ENCODE results near the gene ERBB4.

Gene ERBB4

GRCh38 chr2:212073360-212073759 is 465.2 kb downstream of the ERBB4 start:
- Histone ChIP-seq H3K4me2 (ENCODE audit: low read length) (no peak overlapping the region), H3K4me3 (ENCODE audit: low read depth, low read length) (no peak overlapping the region), H2AFZ (no peak overlapping the region), H3K36me3 (ENCODE audit: control insufficient read depth, insufficient read depth, low read length) (no peaks in the 10 kb centered on the region), H3K79me2 (no peaks in the 10 kb centered on the region), H3K9ac (no peak overlapping the region), H3K4me1 (no peaks in the 10 kb centered on the region), H3K27ac (no peak overlapping the region), H3K27me3 (ENCODE audit: control insufficient read depth, insufficient read depth, low read length) (no peaks in the 10 kb centered on the region), H3K9me3 (ENCODE audit: control insufficient read depth, low read length) (no peaks in the 10 kb centered on the region)
- TF ChIP-seq CTCF (IDR thresholded peaks at IDR 0.05), result no peak

- TF ChIP-seq CTCF (IDR thresholded peaks at IDR 0.05), result no peak
- no peak overlapping the region for H3K4me3 ChIP-seq (ENCODE audit: low read depth, low read length)
- H3K36me3 ChIP-seq (ENCODE audit: control insufficient read depth, insufficient read depth, low read length), result no peaks in the 10 kb centered on the region
- H3K79me2 ChIP-seq, result no peaks in the 10 kb centered on the region
- H3K4me2 ChIP-seq (ENCODE audit: low read length), result no peak overlapping the region
- H3K4me1 ChIP-seq, result no peaks in the 10 kb centered on the region
- no peak overlapping the region for H2AFZ ChIP-seq
- no peak overlapping the region for H3K27ac ChIP-seq
- no peak overlapping the region for H3K9ac ChIP-seq
- no peaks in the 10 kb centered on the region for H3K9me3 ChIP-seq (ENCODE audit: control insufficient read depth, low read length)
- no peaks in the 10 kb centered on the region for H3K27me3 ChIP-seq (ENCODE audit: control insufficient read depth, insufficient read depth, low read length)
These were observed 472.1 kb downstream of the ERBB4 start for GRCh38 chr2:212066546-212066945.

- Histone ChIP-seq H3K27me3 (ENCODE audit: control insufficient read depth, insufficient read depth, low read length) (no peaks in the 10 kb centered on the region), H3K36me3 (ENCODE audit: control insufficient read depth, insufficient read depth, low read length) (no peaks in the 10 kb centered on the region), H3K4me2 (ENCODE audit: low read length) (no peak overlapping the region), H3K27ac (no peak overlapping the region), H2AFZ (no peak overlapping the region), H3K9me3 (ENCODE audit: control insufficient read depth, low read length) (no peaks in the 10 kb centered on the region), H3K79me2 (no peaks in the 10 kb centered on the region), H3K9ac (no peak overlapping the region), H3K4me3 (ENCODE audit: low read depth, low read length) (no peak overlapping the region), H3K4me1 (no peaks in the 10 kb centered on the region)
- TF ChIP-seq CTCF (IDR thresholded peaks at IDR 0.05), result no peak
These were observed 474.3 kb downstream of the ERBB4 start for GRCh38 chr2:212064318-212064717.

- H2AFZ ChIP-seq, result no peak overlapping the region
- H3K36me3 ChIP-seq (ENCODE audit: control insufficient read depth, insufficient read depth, low read length), result no peaks in the 10 kb centered on the region
- no peak overlapping the region for H3K4me2 ChIP-seq (ENCODE audit: low read length)
- H3K4me3 ChIP-seq (ENCODE audit: low read depth, low read length), result no peak overlapping the region
- TF ChIP-seq CTCF (IDR thresholded peaks at IDR 0.05), result no peak
- no peak overlapping the region for H3K27ac ChIP-seq
- no peaks in the 10 kb centered on the region for H3K27me3 ChIP-seq (ENCODE audit: control insufficient read depth, insufficient read depth, low read length)
- H3K9ac ChIP-seq, result no peak overlapping the region
- H3K9me3 ChIP-seq (ENCODE audit: control insufficient read depth, low read length), result peaks cover 4% of the 10 kb centered on the region
- no peaks in the 10 kb centered on the region for H3K4me1 ChIP-seq
- no peaks in the 10 kb centered on the region for H3K79me2 ChIP-seq
These were observed 486.0 kb downstream of the ERBB4 start for GRCh38 chr2:212052412-212053159.

- H3K9me3 ChIP-seq (ENCODE audit: control insufficient read depth, low read length), result peaks cover 4% of the 10 kb centered on the region
- TF ChIP-seq CTCF (IDR thresholded peaks at IDR 0.05), result no peak
- no peaks in the 10 kb centered on the region for H3K36me3 ChIP-seq (ENCODE audit: control insufficient read depth, insufficient read depth, low read length)
- no peak overlapping the region for H3K27ac ChIP-seq
- no peaks in the 10 kb centered on the region for H3K27me3 ChIP-seq (ENCODE audit: control insufficient read depth, insufficient read depth, low read length)
- no peaks in the 10 kb centered on the region for H3K79me2 ChIP-seq
- no peaks in the 10 kb centered on the region for H3K4me1 ChIP-seq
- no peak overlapping the region for H3K4me3 ChIP-seq (ENCODE audit: low read depth, low read length)
- H3K9ac ChIP-seq, result no peak overlapping the region
- H3K4me2 ChIP-seq (ENCODE audit: low read length), result no peak overlapping the region
- no peak overlapping the region for H2AFZ ChIP-seq
These were observed 487.7 kb downstream of the ERBB4 start for GRCh38 chr2:212050871-212051270.
